ENCODE measurements around the gene EDN1.

The EDN1 gene

DNA sequence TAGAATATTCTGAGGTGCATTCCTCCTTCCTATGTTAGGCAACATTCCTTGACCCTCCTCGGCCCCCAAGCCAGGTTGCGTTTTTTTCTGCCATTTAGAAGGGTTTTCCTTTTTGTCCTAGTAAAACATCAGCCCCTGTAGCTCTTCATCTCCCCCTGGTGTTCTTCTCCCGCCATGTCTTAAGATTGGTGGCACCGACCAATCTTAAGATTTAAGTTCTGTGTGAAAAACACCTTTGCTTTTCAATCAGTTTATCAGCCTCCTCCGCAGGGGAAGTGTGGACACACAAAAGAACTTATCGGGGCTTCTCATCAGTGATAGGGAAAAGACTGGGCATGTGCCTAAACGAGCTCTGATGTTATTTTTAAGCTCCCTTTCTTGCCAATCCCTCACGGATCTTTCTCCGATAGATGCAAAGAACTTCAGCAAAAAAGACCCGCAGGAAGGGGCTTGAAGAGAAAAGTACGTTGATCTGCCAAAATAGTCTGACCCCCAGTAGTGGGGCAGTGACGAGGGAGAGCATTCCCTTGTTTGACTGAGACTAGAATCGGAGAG lies 719 bp upstream of the EDN1 start:
- no peak for DNase-seq (ENCODE audit: low spot score)
- TF ChIP-seq, protein P1, sequence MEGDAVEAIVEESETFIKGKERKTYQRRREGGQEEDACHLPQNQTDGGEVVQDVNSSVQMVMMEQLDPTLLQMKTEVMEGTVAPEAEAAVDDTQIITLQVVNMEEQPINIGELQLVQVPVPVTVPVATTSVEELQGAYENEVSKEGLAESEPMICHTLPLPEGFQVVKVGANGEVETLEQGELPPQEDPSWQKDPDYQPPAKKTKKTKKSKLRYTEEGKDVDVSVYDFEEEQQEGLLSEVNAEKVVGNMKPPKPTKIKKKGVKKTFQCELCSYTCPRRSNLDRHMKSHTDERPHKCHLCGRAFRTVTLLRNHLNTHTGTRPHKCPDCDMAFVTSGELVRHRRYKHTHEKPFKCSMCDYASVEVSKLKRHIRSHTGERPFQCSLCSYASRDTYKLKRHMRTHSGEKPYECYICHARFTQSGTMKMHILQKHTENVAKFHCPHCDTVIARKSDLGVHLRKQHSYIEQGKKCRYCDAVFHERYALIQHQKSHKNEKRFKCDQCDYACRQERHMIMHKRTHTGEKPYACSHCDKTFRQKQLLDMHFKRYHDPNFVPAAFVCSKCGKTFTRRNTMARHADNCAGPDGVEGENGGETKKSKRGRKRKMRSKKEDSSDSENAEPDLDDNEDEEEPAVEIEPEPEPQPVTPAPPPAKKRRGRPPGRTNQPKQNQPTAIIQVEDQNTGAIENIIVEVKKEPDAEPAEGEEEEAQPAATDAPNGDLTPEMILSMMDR (IDR thresholded peaks at IDR 0.05), result peak; percentile 75
- Histone ChIP-seq H3K27ac (peak overlapping the region; percentile 49 to 67), H3K4me3 (peak overlapping the region; percentile 74)

DNA sequence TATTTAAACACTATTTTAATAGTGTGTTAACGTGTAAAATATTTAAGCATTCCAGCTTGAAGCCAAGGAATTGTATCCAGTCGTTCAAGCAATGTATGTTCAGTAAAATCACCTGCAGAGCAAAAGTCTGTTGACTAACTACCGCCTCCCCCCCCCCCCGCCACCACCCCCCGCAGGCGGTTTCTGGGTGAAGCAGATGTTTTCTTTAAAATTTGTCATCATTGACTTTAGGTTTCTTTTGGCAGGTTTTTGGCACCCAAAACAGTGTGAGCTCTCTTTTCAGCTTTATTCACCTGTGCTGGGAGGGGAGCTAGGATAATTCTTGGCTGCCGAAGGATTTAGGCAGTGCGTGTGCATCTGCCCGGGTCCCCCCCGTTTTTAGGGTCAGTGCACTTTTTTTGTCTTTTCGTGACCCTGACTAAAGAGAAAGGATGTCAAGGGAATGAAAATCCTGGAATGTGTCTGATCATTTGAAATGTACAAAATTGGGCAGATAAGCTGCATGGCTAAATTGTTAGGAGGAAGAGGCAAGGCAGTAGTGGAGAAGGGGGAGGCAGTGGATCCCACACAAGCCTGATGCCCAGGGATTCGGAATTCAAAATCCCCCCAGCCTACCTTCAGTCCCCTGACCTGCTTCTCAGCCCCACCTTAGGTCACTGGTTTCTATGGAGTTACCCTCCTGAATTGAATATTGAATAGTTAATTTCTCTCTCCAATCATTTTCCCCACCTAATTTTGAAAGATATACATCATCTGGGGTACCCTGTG lies 1.1 kb downstream of the EDN1 start:
- H3K4me3 ChIP-seq, result peak overlapping the region; percentile 74
- H3K27ac ChIP-seq, result peak overlapping the region; percentile 8 to 30
- no peak for DNase-seq (ENCODE audit: low spot score)

DNA sequence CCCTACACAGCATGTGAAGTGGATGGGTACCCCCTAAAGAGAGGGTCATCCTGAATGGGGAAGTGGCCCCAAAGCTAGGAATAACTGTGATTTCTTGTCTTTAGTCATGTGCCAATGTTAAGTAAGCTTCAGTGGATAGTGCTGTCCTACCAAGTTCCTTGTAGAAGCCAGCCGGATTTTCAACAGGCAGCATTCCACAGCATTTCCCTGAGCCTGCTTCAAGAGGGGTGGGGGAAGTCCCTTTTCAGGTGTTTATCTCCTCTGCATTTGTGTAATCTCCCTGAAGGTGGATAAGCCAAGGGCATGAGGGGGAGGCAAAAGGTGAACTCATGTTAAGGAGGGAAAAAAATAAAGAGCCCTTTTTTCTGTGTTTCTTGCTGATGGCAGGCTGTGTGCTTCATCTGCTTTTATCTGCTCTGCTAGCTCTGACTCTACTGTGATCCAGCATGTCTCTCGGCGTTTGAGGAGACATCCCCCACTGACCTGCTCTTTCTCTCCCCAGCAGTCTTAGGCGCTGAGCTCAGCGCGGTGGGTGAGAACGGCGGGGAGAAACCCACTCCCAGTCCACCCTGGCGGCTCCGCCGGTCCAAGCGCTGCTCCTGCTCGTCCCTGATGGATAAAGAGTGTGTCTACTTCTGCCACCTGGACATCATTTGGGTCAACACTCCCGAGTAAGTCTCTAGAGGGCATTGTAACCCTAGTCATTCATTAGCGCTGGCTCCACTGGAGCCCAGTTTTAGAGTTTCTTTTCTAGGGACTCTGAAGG lies 1.9 kb downstream of the EDN1 start:
- TF ChIP-seq, protein P1 (IDR thresholded peaks at IDR 0.05), result no peak
- Histone ChIP-seq H3K4me3 (peak overlapping the region; percentile 74), H3K27ac (peak overlapping the region; percentile 8 to 30)
- no peak for DNase-seq (ENCODE audit: low spot score)

More for the DNA sequence above, 1.1 kb downstream of the EDN1 start:
- TF ChIP-seq, protein P1 (IDR thresholded peaks at IDR 0.05), result no peak

DNA sequence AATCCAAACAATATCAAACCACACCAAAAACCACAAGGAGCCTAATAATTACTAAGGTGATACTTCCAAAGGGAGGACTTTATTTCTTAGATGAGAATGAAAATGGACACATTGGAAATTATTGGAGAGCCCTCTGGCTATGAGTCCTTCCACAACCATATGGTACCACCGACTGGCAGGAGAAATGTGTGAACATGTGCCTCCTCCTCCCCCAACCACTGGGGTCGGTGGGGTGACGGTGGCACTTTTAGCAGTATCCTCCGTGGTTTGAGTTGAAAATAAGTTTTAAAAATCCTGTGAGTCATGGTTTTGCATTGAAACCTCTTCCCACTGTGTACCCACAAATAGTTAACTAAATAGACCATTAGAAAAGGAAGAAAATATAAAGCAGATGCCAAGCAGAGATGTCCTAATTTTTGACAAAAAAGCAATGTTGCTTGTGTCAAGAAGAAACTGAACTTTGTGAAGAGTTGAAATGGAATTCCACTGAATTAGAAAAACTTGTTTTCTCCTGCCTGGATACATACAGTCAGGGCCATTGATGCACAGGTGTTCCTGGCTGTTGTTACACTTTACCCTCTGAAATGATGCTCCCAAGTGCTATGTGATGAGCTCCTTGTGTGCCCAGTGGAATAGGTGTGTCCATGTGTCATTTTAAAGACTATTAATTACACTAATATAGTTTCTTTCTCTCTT lies 3.2 kb downstream of the EDN1 start:
- TF ChIP-seq, protein P1 (IDR thresholded peaks at IDR 0.05), result no peak
- Histone ChIP-seq H3K27ac (peak overlapping the region in 1 of 2 donors; percentile 30), H3K4me3 (no peak overlapping the region)
- no peak for DNase-seq (ENCODE audit: low spot score)

DNA sequence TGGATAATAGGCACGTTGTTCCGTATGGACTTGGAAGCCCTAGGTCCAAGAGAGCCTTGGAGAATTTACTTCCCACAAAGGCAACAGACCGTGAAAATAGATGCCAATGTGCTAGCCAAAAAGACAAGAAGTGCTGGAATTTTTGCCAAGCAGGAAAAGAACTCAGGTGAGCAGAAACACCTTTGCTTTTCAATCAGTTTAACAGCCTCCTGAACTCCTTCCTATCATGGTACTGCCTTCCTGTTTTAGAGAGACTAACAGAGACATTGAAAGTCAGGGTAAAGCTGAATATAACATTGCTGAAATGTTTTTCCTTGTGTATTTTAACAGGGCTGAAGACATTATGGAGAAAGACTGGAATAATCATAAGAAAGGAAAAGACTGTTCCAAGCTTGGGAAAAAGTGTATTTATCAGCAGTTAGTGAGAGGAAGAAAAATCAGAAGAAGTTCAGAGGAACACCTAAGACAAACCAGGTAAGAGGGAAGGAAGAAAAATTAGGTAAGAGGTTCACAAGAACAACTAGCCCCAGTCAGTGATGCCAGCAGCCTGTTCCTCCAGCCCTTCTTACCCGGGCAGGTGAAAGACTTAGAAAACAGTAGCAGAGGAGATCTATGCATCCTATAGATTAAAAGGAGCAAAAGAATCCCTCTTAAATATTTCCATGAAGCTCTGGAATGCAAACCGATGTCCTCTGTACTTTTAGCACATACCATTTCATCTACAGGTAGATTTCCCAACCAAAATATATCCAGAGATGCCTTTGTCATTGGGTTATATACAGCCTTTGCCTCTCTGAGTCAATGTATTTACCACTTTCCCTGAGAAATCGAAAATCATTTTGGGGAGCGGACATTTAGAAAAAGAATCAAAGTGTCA lies 4.0 kb downstream of the EDN1 start:
- no peak for DNase-seq (ENCODE audit: low spot score)
- TF ChIP-seq, protein P1 (IDR thresholded peaks at IDR 0.05), result no peak
- no peak overlapping the region for H3K4me3 ChIP-seq
- peak overlapping the region in 1 of 2 donors; percentile 56 for H3K27ac ChIP-seq
